Measurements from ENCODE around the gene GRM8.

Gene GRM8

DNA sequence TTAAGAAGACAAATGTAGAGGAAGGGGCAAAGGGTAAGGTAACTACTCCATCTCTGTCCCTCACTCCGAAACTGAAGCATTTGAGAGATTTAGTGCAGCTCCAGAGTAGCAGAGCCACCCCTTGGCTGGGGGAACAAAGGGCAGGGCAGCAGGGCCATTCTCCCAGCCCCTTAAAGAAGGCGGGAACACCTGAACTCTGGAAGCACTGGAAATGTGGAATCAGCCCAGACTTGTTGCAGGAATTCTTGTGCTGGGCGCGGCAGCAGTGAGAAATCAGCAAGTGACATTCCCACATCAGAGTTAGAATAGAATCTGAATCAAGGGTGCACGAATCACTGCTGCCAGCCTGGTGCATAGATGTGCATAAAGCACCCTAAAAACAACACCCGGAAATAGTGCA lies 34.4 kb upstream of the GRM8 start:
- no peak overlapping the region for H3K4me2 ChIP-seq (ENCODE audit: low read length)
- H3K9me3 ChIP-seq (ENCODE audit: low read length) = no peaks in the 10 kb centered on the region
- TF ChIP-seq EZH2 (IDR thresholded peaks at IDR 0.05; ENCODE audit: borderline replicate concordance, low read length) (no peak), CTCF (IDR thresholded peaks at IDR 0.05; ENCODE audit: low read length) (no peak)
- H3K9me2 ChIP-seq (ENCODE audit: low read depth, low read length) = no peaks in the 10 kb centered on the region
- no peak overlapping the region for H3K4me3 ChIP-seq (ENCODE audit: low read depth, low read length, poor library complexity, severe bottlenecking)
- H3K4me1 ChIP-seq (ENCODE audit: insufficient read depth, low read length, severe bottlenecking) = no peaks in the 10 kb centered on the region
- no peak overlapping the region for H2AFZ ChIP-seq (ENCODE audit: low read length)
- no peaks in the 10 kb centered on the region for H3K79me2 ChIP-seq (ENCODE audit: insufficient read depth, low read length)
- no peaks in the 10 kb centered on the region for H3F3A ChIP-seq (ENCODE audit: insufficient read depth, low read length)
- H3K9ac ChIP-seq (ENCODE audit: low read length) = no peak overlapping the region
- H3K36me3 ChIP-seq (ENCODE audit: insufficient read depth, low read length) = no peaks in the 10 kb centered on the region
- H3K27me3 ChIP-seq (ENCODE audit: insufficient read depth, low read length) = no peaks in the 10 kb centered on the region
- H4K20me1 ChIP-seq (ENCODE audit: insufficient read depth, low read length) = no peaks in the 10 kb centered on the region
- no peak overlapping the region for H3K27ac ChIP-seq (ENCODE audit: low read depth, low read length, poor library complexity, severe bottlenecking)

GRCh38 chr7:127270093-127270492 lies 17.4 kb upstream of the GRM8 start:
- H3K4me3 ChIP-seq (ENCODE audit: low read depth, low read length, poor library complexity, severe bottlenecking) = no peak overlapping the region

GRCh38 chr7:127266047-127266446 lies 13.3 kb upstream of the GRM8 start:
- Histone ChIP-seq H3K27ac (ENCODE audit: low read depth, low read length, poor library complexity, severe bottlenecking) (no peak overlapping the region), H3K36me3 (ENCODE audit: insufficient read depth, low read length) (no peaks in the 10 kb centered on the region), H3K4me1 (ENCODE audit: insufficient read depth, low read length, severe bottlenecking) (no peaks in the 10 kb centered on the region), H3K9me2 (ENCODE audit: low read depth, low read length) (no peaks in the 10 kb centered on the region), H3K4me3 (ENCODE audit: low read depth, low read length, poor library complexity, severe bottlenecking) (no peak overlapping the region), H3K9me3 (ENCODE audit: low read length) (no peaks in the 10 kb centered on the region), H4K20me1 (ENCODE audit: insufficient read depth, low read length) (no peaks in the 10 kb centered on the region), H3K9ac (ENCODE audit: low read length) (no peak overlapping the region), H3K4me2 (ENCODE audit: low read length) (no peak overlapping the region), H3K27me3 (ENCODE audit: insufficient read depth, low read length) (no peaks in the 10 kb centered on the region), H3K79me2 (ENCODE audit: insufficient read depth, low read length) (no peaks in the 10 kb centered on the region), H2AFZ (ENCODE audit: low read length) (no peak overlapping the region), H3F3A (ENCODE audit: insufficient read depth, low read length) (no peaks in the 10 kb centered on the region)
- TF ChIP-seq CTCF (IDR thresholded peaks at IDR 0.05; ENCODE audit: low read length) (no peak), EZH2 (IDR thresholded peaks at IDR 0.05; ENCODE audit: borderline replicate concordance, low read length) (no peak)

More at GRCh38 chr7:127270093-127270492, 17.4 kb upstream of the GRM8 start:
- no peak for TF ChIP-seq CTCF (IDR thresholded peaks at IDR 0.05; ENCODE audit: low read length)
- no peak for TF ChIP-seq EZH2 (IDR thresholded peaks at IDR 0.05; ENCODE audit: borderline replicate concordance, low read length)
- Histone ChIP-seq H3K79me2 (ENCODE audit: insufficient read depth, low read length) (no peaks in the 10 kb centered on the region), H3K4me1 (ENCODE audit: insufficient read depth, low read length, severe bottlenecking) (no peaks in the 10 kb centered on the region), H3K27ac (ENCODE audit: low read depth, low read length, poor library complexity, severe bottlenecking) (no peak overlapping the region), H2AFZ (ENCODE audit: low read length) (no peak overlapping the region), H3K36me3 (ENCODE audit: insufficient read depth, low read length) (no peaks in the 10 kb centered on the region), H3K9me2 (ENCODE audit: low read depth, low read length) (no peaks in the 10 kb centered on the region), H3K9me3 (ENCODE audit: low read length) (no peaks in the 10 kb centered on the region), H3K27me3 (ENCODE audit: insufficient read depth, low read length) (no peaks in the 10 kb centered on the region), H4K20me1 (ENCODE audit: insufficient read depth, low read length) (no peaks in the 10 kb centered on the region), H3K9ac (ENCODE audit: low read length) (no peak overlapping the region), H3F3A (ENCODE audit: insufficient read depth, low read length) (no peaks in the 10 kb centered on the region), H3K4me2 (ENCODE audit: low read length) (no peak overlapping the region)
